Midbrain (tissue), 1 donor: Measurements from ENCODE around the gene PCBP4.

Experiments
- DNase-seq: peaks from one replicate; lab custom pipeline; 2025; lab: John Stamatoyannopoulos, UW

Gene PCBP4

DNA sequence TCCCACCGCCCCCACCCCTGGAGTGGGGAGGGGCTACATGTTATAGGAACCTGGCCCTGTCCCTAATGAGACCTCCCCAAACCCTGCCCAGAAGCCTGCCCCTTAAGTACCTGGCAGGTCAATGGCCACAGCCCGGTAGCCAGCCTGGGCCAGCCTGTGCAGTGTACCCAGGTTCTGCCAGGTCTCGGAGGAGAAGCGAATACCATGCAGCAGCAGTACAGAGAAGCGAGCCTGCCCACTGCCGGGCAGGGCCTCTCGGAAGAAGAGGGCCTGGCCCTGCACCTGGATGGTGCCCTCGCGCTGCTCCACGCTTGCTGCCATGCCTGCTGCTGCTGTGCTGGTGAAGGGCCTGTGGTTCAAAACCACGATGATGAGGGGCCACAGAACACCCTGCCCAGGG is 4.1 kb upstream of the PCBP4 start:
- no peak for DNase-seq

DNA sequence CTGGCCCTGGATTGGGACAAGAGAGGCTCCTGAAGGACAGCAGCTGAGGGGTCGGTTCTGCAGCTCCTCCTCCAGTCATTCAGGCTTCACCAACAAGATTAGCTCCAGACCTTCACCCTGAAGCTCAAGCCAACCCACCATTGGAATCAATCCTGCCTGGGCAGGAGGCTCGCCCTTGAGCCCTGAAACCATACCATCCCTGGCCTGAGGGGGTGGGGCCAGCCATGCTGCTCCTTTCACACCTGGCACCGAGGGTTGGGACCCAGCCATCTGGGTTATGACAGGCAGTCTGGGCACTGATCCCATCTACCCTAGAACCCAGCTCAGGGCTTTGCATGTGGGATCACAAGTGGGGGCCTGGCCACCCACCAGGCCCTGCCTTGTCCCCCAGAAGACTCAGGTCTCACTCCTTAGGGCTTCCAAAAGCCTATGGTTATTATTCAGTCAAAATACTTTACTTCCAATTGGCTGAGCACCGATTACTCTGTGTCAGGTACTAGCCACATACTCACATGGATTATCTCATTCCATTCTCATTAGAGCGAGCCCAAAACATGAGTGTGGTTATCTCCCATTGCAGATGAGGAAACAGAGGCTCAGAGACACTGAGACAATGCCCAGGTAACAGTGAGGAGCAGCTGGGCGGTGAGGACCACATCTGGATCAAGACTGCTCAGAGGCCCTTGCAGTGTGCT is 3.5 kb upstream of the PCBP4 start:
- DNase-seq: no peak

DNA sequence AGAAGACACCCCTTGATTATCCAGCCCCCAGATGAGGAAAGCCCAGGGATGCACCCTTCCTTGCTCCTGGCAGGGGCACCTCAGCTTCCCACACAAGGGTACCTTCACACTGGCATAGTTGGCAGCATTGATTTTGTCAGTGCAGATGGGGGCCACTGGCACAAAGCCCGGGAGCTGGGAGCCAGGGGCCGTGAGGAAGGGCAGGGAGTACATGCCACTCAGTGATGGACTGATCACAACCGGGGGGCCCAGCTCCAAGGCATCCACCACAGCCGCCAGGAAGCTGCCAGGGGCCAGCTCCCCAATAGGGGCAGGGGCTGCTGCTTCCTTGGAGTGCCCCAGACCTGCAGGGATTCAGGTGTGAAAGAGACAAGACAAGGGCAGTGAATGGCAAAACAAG is 2.6 kb upstream of the PCBP4 start:
- no peak for DNase-seq

DNA sequence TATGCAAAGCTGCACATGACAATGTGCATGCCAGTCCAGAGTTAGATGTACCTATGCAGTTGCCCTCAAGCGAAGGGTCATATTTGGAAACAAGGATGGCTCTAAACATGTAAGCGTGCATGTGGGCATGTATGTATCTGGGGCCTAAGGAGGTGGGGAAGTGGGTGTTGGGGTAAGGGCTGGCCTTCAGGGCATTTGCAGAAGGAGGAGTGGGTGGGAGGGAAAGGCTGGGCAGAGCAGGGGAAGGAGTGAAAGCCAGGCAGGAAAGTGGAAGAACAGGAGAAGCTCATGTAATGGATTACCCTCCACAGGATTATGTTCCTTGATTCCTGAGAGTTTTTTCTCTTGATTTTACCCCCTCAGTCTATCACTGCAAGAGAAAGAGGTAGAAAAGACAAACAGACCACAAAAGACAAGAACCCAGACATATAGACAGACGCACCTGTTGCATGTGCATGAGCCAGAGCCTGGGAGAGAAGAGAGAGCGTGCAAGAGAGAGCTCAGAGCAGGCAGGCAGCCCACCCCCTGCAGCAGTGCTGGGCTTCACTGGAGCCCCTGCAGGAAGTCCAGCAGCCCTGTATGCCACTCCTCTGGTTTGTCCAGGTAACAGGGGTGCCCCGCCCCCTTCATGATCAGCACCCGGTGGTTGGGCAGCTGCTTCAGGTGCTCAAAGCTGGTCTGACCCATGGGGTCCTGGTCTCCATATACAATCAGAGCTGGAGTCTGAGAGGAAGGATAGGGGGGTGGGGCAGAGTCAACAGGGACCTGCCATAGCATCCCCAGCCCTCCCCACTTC is 1.8 kb upstream of the PCBP4 start:
- DNase-seq: no peak

DNA sequence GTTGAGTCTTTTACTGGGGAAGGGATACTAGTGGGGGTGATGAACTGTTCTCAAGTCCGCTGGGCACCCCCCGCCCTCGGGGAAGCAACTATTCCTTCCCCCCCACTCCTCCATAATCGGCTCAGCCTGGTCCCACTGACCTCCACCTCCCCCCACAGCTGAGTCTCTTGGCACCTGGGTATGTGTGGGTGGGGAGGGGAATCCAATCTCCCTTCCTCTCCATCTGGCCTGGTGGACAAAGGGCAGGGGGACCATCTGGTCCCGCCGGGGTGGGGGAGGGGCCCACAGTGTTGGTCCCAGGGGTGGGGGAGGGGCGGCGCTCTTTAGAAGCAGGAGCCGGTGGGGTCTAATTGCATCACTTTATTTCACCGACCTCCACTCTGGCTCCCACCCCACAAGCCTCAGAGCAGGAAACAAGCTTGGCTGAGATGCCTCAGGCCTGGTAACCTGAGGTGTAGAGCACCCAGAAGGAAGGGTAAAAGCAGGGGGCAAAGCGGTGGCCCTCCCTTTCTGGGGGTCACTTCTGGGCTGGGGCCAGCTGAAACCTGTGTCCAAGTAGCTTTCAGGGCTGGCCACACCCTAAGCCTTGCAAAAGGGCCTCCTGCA is 1.0 kb upstream of the PCBP4 start:
- DNase-seq: no peak

DNA sequence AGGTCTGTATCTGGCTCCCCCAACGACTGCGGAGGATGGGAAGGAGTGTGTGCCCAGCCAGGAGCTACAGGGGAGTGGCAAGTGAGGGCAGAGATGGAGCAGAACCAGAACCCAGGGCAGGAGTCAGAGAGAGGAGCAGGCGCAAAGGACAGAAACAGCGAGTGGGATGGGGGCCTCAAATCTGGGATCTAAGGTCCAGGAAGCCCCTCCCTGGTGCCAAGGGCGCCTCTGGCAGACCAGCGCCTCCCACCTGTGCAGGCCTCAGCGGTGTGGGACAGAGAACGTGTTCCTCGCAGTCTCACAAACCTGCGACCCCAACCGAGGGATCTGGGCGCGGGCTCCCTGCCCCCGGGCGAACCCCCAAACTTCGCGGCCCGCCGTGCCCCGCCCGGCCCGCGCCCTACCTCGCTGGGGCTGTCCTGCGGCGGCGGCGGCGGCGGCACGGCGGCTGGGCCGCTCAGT is 301 bp downstream of the PCBP4 start:
- no peak for DNase-seq

DNA sequence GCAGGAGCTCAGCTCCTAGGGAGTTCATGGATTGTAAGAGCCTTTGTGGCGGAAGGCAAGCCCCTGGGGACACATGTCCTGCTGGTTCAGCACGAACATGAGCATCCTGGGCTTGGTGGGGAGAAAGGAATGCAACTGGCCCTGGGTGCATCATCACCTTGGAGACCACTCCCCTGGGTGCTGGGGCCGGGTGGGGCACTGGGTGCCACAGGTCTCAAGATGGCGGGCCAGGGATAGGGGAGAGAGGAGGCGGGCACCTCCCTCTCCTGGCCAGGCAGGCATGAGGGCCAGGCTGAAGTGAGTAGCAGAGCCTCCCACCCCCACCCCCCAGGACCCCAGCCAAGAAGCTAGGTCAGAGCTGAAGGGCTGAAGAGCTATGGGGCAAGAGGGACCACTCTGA is 768 bp downstream of the PCBP4 start:
- DNase-seq: peak; percentile 51

DNA sequence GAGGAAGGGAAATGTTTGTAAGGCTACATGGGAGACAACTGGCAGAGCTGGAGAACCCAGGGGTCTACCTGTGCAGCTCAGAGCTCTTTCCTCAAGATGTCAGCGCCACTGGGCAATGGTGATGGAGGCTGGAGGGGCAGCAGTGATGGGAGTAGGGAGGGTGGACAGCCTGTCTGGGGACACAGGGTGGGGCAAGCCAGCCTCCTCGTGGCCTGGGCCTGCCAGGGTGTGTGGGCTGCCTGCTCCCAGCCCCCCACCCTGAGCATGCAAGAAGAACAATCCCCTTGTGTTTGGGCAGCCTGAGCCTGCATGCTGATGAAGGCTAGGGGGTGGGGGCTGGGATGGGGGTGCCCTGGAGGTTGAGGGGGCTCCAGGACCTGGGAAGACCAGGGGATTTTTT is 1.2 kb downstream of the PCBP4 start:
- peak; percentile 82 for DNase-seq

DNA sequence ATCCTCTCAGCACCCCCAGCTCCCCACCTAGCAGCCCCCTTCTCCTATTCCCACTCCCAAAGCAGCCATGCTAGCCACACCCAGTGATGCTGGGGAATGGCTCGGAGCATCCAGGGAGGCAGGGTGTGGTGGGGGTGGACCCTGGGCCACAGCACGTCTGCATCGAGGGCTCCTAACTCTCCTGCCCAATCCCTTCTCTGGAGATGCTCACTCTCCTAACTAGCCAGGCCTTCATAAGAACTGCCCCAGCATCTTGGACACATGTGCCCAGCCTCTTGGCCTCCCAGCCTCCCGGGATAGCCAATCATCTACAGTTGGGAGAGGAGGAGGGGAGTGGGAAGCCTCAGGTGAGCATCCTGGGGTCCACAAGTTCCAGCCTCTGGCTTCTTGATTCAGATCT is 2.7 kb downstream of the PCBP4 start:
- DNase-seq: no peak

DNA sequence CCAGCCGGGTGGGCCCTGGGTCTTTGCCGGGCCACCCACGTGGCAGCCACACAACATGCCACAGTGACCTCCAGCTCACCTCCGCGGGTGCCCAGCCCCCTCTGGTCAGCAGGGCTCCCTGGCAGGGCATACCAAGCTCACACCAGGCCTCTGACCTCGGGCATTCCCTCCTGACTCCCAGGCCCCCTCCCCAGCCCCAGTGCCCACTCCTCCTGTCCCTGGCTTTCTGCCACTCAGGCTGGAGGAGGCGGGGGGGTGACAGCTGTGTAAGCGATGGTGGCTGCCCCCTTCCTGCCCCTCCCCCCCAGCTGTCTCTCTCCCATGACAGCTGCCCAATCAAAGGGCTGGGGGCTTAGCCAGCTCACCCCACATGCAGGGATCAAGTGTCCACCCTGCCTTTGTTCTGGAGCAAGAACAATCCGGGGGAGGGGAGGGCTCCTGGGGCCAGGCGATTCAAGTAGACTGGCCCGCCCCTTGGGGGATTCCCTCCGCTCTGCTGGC is 3.3 kb downstream of the PCBP4 start:
- peak; percentile 11 for DNase-seq

DNA sequence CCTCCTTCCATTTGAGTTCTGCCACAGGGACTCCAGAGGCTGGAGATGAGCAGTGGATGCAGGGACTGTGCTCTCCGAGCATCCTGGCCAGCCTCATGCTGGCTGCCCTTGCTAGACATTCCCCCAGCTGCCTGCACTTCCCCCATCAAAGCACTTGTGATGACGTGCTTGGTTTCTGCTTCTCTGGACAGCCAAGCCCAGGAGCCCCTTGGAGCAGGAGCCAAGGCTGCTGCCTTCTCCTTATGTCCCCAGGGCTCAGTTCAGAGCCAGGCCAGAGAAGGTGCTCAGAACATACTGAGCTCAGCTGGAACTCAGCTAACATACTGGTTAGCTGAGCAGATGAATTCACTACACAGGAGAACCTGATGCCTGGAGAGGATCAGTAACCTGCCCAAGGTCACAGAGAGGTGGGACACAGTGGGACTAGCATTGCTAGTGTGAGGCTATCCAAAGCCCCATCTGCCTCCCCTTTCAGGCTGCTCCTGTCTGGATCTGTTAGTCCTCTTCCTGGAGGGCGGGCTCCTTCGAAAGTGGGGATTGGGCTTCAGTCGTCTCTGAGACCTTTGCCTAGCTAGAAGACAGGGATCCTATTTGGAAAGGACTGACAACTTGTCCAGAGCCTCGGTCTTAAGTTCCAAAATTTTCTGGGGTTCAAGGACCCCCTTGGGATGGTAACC is 4.3 kb downstream of the PCBP4 start:
- DNase-seq: peak; percentile 17

DNA sequence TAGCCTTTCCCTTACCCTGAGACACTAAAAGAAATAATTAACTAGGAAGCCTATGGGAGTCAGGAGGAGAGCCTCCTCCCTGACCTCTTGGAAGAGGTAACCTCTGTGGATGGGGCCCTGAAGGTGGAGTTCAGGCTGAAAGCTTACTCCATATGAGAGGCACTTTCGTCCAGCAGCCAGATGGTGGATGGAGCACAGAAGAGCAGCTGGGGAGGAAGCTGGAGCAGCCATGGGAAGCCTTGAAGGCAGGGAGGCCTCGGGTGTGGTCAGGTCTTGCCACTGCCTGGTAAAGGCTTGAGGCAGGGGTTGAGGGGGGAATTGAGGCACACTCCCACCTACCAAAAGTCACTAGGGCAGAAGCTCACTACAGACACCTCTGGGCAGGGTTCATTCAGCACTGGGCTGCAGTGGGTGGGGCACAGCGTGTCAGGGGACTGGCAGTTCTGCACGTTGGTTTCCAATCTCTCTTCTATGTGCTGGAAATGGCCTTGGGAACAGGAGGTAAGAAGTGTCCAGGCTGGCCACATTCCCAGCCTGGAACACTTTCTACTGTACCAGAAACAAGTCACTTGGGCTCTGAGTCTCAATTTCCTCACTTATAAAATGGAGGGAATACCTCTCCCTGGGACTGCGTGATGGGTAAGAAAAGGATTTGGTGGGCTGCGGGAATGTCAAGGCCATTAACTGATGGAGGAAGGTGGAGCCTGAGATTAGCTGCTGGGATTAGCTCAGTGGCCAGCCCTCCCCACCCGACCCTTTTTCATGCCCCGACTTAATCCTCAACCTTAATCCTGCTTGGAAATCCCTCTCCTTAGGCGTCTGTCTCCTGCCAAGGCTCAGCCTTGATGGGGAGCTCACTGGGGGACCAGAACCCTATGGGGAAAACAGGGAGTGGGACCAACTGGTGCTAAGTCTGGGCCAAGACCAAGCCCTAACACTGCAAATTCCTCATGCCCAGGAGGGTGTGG is 5.4 kb downstream of the PCBP4 start:
- no peak for DNase-seq

DNA sequence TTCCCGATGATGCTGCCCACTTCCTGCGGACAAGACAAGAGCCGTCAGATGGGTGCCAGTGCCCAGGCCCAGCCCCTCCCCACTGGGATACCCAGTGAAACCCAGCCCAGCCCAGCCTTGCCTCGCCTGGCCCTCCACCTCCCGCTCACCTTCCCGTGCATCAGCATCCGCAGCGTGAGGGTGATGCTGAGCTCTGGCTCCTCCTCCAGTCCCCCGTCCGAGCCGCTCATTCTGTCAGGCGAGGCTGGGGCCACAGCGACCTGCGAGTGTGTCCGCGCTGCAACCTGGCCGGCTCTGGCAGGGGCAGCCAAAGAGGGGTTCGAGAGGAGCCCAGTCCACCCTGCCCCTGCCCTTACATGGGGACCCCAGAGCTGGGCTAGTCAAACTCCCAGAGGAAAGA is 6.2 kb downstream of the PCBP4 start:
- DNase-seq: no peak

DNA sequence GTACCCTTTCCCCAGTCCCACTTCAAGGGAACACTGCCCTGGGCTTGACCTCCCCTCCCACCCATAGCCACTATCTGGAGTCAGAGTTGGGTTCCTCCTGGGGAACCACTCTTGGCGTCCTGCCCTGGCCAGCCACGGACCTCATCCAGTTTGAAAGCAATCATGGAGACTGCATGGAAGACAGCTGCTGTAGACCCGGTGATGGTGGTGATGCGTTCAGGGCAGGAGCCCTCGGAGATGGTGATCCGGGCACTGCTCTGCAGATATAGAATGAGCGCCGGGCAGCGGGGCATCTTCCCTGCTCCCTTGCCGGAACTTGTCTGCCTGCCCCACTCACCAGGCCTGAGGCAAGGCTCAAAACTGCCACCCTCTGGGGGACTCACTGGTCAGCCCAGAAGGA is 6.9 kb downstream of the PCBP4 start:
- DNase-seq: no peak

DNA sequence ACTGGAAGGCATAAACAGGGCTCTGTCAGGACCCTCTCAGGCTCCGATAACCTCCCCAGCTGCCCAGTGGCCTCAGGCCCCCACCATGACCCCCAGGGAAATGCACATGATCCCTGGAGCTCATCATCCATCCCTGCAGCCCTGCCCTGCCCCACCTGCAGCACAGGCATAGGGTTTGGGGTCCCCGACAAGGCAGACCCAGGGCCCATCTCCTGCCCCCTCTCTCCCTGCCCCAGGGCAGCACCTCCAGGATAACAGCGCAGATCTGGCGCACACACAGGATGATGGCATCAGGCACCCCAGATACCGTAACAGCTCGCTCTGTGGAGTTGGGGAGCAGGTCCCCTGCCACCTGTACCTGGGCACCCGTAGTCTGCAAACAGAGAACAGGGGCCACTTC is 7.6 kb downstream of the PCBP4 start:
- DNase-seq: no peak

DNA sequence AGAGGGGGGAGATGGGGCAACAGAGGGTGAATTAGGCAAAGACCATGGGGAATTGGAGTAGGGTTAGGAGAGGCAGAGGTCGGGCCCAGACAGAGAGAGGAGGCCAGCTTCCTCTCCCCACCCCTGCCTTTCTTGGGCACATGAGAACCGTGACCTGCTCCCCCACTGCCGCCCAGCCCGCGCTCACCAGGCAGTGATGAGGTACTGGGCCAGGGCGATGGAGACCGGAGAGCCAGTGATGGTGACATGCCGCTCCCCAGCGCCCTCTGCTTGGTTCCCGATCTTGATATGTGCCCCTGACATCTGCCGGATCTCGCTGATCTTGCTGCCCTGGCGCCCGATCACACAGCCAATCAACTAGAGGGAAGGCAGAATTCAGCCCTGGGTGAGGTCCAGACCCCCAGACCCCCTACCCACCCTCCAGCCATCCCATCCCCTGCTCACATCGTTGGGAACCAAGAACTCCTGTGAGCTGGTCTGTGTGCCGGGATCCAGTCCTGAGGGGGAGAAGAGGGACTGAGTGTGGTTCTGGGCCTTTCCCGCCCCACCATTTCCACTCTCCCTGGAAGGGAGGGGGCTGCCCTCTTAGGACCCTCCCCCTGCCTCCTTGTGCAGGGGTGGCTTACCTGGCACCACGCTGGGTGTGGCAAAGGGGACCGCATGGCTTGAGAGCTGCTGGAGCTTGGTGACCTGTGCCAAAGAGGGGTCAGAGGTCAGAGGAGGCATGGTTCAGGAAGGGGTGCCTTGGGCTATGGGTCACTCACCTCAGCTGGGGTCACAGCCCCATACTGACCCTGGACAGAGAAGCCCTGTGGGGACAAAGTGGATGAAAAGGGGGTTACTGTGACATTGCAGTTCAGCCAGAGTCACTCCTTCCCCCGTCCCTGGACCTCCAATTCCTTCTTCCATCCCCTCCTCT is 8.4 kb downstream of the PCBP4 start:
- no peak for DNase-seq

DNA sequence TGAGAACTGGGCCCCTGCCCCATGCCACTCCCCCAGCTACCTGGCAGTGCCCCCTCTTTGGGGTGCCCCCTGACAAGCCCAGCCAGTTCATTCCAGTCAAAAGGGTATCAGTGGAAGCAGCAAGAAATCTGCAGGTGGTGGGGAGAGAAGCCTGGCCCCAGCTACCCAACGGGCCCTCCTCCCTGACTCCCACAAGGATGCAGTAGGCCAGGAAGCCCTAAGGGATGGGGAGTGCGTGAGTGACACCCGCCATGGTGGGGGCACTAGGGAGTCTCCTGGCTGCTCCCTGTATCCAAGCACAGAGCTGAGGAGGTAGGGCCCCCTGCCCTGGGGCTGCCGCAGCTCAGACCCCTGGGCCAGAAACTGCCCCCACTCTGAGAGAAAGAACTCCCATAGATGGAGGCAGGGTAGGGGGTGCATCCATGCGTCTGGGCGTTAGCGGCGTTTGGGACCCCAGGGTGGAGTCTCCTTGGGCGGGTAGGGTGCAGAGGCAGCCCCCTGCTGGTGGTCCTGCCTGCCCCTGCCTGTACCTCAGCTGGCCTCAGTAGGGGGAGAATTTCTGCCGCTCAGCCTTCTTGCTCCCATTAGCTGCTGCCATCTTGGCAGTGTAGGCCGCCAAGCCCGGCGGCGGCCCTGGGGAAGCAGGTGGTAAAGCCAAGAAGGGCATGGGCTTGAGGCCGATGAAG is 9.6 kb downstream of the PCBP4 start:
- DNase-seq: no peak

DNA sequence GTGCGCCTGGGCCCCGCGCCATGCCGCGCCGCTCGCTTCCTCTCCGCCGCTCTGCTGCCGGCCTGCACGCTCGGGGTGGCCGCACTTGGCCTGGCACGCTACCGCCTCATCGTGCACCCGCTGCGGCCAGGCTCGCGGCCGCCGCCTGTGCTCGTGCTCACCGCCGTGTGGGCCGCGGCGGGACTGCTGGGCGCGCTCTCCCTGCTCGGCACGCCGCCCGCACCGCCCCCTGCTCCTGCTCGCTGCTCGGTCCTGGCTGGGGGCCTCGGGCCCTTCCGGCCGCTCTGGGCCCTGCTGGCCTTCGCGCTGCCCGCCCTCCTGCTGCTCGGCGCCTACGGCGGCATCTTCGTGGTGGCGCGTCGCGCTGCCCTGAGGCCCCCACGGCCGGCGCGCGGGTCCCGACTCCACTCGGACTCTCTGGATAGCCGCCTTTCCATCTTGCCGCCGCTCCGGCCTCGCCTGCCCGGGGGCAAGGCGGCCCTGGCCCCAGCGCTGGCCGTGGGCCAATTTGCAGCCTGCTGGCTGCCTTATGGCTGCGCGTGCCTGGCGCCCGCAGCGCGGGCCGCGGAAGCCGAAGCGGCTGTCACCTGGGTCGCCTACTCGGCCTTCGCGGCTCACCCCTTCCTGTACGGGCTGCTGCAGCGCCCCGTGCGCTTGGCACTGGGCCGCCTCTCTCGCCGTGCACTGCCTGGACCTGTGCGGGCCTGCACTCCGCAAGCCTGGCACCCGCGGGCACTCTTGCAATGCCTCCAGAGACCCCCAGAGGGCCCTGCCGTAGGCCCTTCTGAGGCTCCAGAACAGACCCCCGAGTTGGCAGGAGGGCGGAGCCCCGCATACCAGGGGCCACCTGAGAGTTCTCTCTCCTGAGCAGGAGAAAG is 11.1 kb downstream of the PCBP4 start:
- DNase-seq: peak; percentile 78
